Lung (tissue), 12 donors: ENCODE results near the gene FOXN3. TPM values are rescaled to one million over a fixed set of nuclear protein-coding genes. Genes with fewer than 3 reads are reported as not detected.
A peak's percentile ranks its signal among the peaks of the same experiment; 100 is the strongest.

Experiments
- ATAC-seq: fragments of 200-7000 bp; cut with Tn5 transposase; one replicate; pipeline ENCODE4 v1.9.1; 2020; ENCODE audit warnings: moderate number of reproducible peaks; ENCODE audit not compliant: insufficient read depth, low FRiP score
- DNase-seq, 3 donors: peaks; one replicate each; pipeline ENCODE4 v3.0.0-alpha.2; 2013 to 2017
- H3K27ac ChIP-seq, 2 donors: one replicate each; pipeline ENCODE4 v1.5.1; 2013; ENCODE audit warnings: mild to moderate bottlenecking in 2 of 2, moderate library complexity in 2 of 2, control low read depth in 1 of 2, inconsistent platforms in 1 of 2, low read depth in 1 of 2, low read length in 1 of 2
- H3K27me3 ChIP-seq, 3 donors: one replicate each; pipeline ENCODE4 v1.5.1; 2013; ENCODE audit warnings: low read length in 2 of 3; ENCODE audit not compliant: control insufficient read depth in 3 of 3, insufficient read depth in 3 of 3
- H3K36me3 ChIP-seq, 4 donors: one replicate each; pipeline ENCODE4 v1.5.1; 2013; ENCODE audit warnings: low read length in 4 of 4, mild to moderate bottlenecking in 1 of 4, moderate library complexity in 1 of 4; ENCODE audit not compliant: control insufficient read depth in 4 of 4, insufficient read depth in 4 of 4
- H3K4me1 ChIP-seq, 5 donors: one replicate each; pipeline ENCODE4 v1.5.1; 2013; ENCODE audit warnings: low read length in 5 of 5, mild to moderate bottlenecking in 2 of 5, moderate library complexity in 1 of 5; ENCODE audit not compliant: control insufficient read depth in 5 of 5, insufficient read depth in 5 of 5
- H3K4me3 ChIP-seq: one replicate; pipeline ENCODE4 v1.5.1; 2013; ENCODE audit warnings: mild to moderate bottlenecking, control low read depth, moderate library complexity
- H3K9ac ChIP-seq, 2 donors: one replicate each; pipeline ENCODE4 v1.5.1; 2013; ENCODE audit warnings: low read length in 2 of 2, control low read depth in 1 of 2; ENCODE audit not compliant: insufficient read depth in 1 of 2
- H3K9me3 ChIP-seq, 4 donors: one replicate each; pipeline ENCODE4 v1.5.1; 2013; ENCODE audit warnings: low read length in 3 of 4, mild to moderate bottlenecking in 1 of 4, moderate library complexity in 1 of 4; ENCODE audit not compliant: control insufficient read depth in 4 of 4, insufficient read depth in 3 of 4
- CTCF ChIP-seq: IDR thresholded peaks from 2 replicates; pipeline ENCODE4 v1.5.1; 2012; ENCODE audit warnings: mild to moderate bottlenecking; ENCODE audit errors: control extremely low read depth, extremely low read depth
- WGBS, 2 donors: extraction: QIAGEN DNeasy Blood & Tissue Kit; methylation state at CpG; one replicate each; pipeline ENCODE4 v1.1.7; 2013; 5-methylcytosine and 5-hydroxymethylcytosine counted together
- polyA plus RNA-seq, 2 donors: library from polyadenylated mRNA; stranded (reverse); fragments of 200-250 nt; gene quantifications; one replicate each; pipeline ENCODE4 v1.2.1, GENCODE V29; 2013
- total RNA-seq, 2 donors: library from RNA; depleted of rRNA in 1 of 2; stranded (reverse); fragments of >200 nt in 1 of 2; gene quantifications; one replicate each; pipeline ENCODE4 v1.2.1, GENCODE V29; 2014 to 2021
- donor health status: control.
- donor health status: control.
- donor health status: Bipolar disorder and iron deficiency.
- donor health status: healthy.
- donor health status: DM: yes; HTN: yes; CAD: no.

FOXN3 gene
- total and polyA plus RNA-seq, 4 donors = 12.7 to 69.7 (median 34.9) TPM

DNA sequence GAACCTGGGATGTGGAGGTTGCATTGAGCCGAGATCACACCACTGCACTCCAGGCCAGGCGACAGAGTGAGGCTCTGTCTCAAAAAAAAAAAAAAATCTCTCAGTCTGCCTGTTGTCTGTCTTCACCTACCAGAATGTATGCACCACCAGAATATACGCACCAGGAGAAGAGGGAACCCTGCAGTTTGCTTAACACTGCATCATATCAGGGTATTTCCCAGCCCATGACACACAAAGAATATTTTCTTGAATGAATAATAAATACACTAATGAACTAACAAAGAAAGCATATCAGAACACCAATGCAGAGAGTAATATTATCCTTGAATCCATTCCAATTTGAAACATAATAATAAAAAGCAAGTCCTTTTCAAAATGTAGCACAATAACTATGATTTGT, 44.2 kb upstream of the FOXN3 start:
- no peaks in the 10 kb centered on the region for H3K27me3 ChIP-seq
- no peak overlapping the region for H3K4me3 ChIP-seq
- H3K36me3 ChIP-seq = no peaks in the 10 kb centered on the region
- WGBS, 2 donors = 96 to 97% methylated on average over 3 of the region's 3 CpGs
- H3K4me1 ChIP-seq = peaks cover 0 to 15% (median 4%) of the 10 kb centered on the region in 5 donors
- H3K9me3 ChIP-seq = no peaks in the 10 kb centered on the region
- DNase-seq (no peak), ATAC-seq (no peak)
- no peak overlapping the region for H3K27ac ChIP-seq
- H3K9ac ChIP-seq = no peak overlapping the region
- no peak for TF ChIP-seq CTCF

- TF ChIP-seq CTCF = no peak
- Histone ChIP-seq H3K27ac (no peak overlapping the region), H3K36me3 (no peaks in the 10 kb centered on the region), H3K27me3 (no peaks in the 10 kb centered on the region), H3K4me1 (peaks cover 0 to 15% (median 5%) of the 10 kb centered on the region in 5 donors), H3K9me3 (no peaks in the 10 kb centered on the region), H3K4me3 (no peak overlapping the region), H3K9ac (no peak overlapping the region)
- DNase-seq (no peak), ATAC-seq (no peak)
- 50 to 57% methylated on average over 5 of the region's 5 CpGs for WGBS, 2 donors
These were observed 41.8 kb upstream of the FOXN3 start for GRCh38 chr14:89458713-89459420.

- H3K27ac ChIP-seq = no peak overlapping the region
- peaks cover 0 to 15% (median 5%) of the 10 kb centered on the region in 5 donors for H3K4me1 ChIP-seq
- no peak overlapping the region for H3K9ac ChIP-seq
- TF ChIP-seq CTCF = no peak
- H3K27me3 ChIP-seq = no peaks in the 10 kb centered on the region
- no peak overlapping the region for H3K4me3 ChIP-seq
- no peaks in the 10 kb centered on the region for H3K9me3 ChIP-seq
- no peaks in the 10 kb centered on the region for H3K36me3 ChIP-seq
- ATAC-seq (no peak), DNase-seq (no peak)
- 94 to 98% methylated on average over 5 of the region's 5 CpGs for WGBS, 2 donors
These were observed 40.0 kb upstream of the FOXN3 start for GRCh38 chr14:89457007-89457406.

GRCh38 chr14:89455412-89455811, 38.4 kb upstream of the FOXN3 start:
- H3K9me3 ChIP-seq = no peaks in the 10 kb centered on the region
- H3K27me3 ChIP-seq = no peaks in the 10 kb centered on the region
- H3K4me1 ChIP-seq = peaks cover 0 to 15% (median 5%) of the 10 kb centered on the region in 5 donors
- ATAC-seq (no peak), DNase-seq (peak in 2 of 3 donors; percentile 27 to 32)
- H3K36me3 ChIP-seq = no peaks in the 10 kb centered on the region
- 36 to 60% methylated on average over 9 of the region's 9 CpGs for WGBS, 2 donors
- TF ChIP-seq CTCF = no peak
- H3K4me3 ChIP-seq = no peak overlapping the region
- no peak overlapping the region for H3K9ac ChIP-seq
- H3K27ac ChIP-seq = no peak overlapping the region
